ENCODE measurements around the gene LRWD1.
"Not testable (repeated sequence)": the region's sequence is repeated elsewhere in the genome, so short reads cannot be mapped to it uniquely, and the experiment has no call there.

The LRWD1 gene

GRCh38 chr7:102498321-102498720 lies 33.5 kb downstream of the LRWD1 start:
- not testable (repeated sequence) for DNase-seq (ENCODE audit: low read depth)

DNA sequence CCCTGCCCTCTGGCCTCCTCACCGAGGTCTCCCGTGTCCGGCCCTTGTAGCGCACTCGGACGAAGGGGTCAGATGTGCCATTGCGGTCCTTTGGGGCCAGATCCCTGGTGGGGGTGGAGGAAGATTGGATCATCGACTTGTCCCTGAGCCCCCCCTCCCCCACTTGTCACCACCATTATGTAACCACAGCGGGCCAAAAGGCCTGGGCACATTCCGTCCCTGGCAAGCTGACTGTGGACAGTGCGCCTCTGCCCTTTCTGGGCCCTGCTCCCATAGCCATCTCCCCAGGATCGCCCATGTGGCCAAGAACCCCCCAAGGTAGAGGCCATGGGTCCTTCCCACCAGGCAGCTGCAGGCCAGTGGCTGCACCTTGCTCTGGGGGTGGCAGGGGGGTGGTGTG lies 38.4 kb downstream of the LRWD1 start:
- not testable (repeated sequence) for DNase-seq (ENCODE audit: low read depth)

- DNase-seq (ENCODE audit: low read depth), result not testable (repeated sequence)
These were observed 40.8 kb downstream of the LRWD1 start for GRCh38 chr7:102505298-102506185.

DNA sequence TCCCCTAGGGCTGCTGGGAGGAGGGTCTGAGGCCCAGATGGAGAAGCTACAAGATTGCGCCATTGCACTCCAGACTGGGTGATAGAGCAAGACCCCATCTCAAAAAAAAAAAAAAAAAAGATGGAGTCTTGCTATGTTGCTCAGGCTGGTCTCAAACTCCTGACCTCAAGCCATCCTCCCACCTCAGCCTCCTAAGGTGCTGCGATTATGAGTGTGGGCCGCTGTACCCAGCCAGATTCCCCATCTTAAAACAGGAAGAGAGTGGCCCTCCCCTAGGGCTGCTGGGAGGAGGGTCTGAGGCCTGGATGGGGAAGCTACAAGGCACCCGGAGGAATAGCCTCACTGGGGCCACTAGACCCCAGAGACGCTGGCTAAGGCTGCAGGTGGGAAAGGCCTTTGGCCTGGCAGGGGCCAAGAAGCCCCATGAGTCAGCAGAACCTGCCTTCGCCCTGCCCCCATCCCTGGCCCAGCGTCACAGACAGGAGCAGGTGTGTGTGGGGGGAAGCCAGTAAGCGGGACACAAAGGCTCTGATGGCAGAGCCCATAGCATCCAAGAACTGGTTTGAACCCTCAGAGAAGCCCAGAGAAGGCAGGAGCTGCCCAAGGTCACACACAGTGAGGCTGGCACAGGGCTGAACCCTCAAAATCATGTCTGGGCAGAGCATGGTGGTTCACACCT lies 42.8 kb downstream of the LRWD1 start:
- DNase-seq (ENCODE audit: low read depth), result not testable (repeated sequence)

GRCh38 chr7:102510575-102510974 lies 45.8 kb downstream of the LRWD1 start:
- DNase-seq (ENCODE audit: low read depth), result not testable (repeated sequence)

GRCh38 chr7:102511860-102512522 lies 47.2 kb downstream of the LRWD1 start:
- DNase-seq (ENCODE audit: low read depth), result not testable (repeated sequence)

- peak; percentile 32 for DNase-seq (ENCODE audit: low read depth)
These were observed 47.9 kb downstream of the LRWD1 start for GRCh38 chr7:102512642-102513221.

- DNase-seq (ENCODE audit: low read depth), result not testable (repeated sequence)
These were observed 50.3 kb downstream of the LRWD1 start for GRCh38 chr7:102514881-102515721.

- not testable (repeated sequence) for DNase-seq (ENCODE audit: low read depth)
These were observed 51.1 kb downstream of the LRWD1 start for GRCh38 chr7:102515889-102516288.

DNA sequence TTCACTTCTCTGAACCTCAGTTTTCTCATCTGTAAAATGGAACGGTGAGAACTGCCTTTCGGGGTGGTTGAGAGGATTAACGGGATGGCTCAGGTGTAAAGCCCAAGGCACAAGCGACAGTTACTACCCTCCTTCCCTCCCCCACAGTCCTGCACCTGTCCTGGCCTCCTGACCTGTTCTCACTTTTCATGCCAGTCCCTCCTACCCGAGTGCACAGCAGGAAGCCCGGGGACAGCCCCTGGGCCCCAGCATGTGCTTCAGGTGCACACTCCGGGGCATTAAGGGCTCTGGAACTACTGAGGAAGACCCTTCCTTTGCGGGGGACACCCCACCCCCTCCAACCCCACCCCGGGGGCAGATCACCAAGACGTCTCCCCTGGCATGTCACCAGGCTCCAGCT lies 52.2 kb downstream of the LRWD1 start:
- not testable (repeated sequence) for DNase-seq (ENCODE audit: low read depth)

- DNase-seq (ENCODE audit: low read depth), result not testable (repeated sequence)
These were observed 52.9 kb downstream of the LRWD1 start, which contains the start of gene RASA4B for GRCh38 chr7:102517550-102518147. Gene RASA4B, minus strand, starts transcription at chr7:102517777. Its CDS starts 67 bp downstream, at chr7:102517710.

- not testable (repeated sequence) for DNase-seq (ENCODE audit: low read depth)
These were observed 56.0 kb downstream of the LRWD1 start for GRCh38 chr7:102520797-102521196.

Measured in GM04504 (cell line).